HG02642 (cell line): ENCODE data around the gene PPP6R2.
A peak's percentile ranks its signal among the peaks of the same experiment; 100 is the strongest.

Experiments
- ATAC-seq: cut with Tn5 transposase; IDR thresholded peaks from one replicate; pipeline ENCODE4 v1.9.1; 2021; ENCODE audit warnings: mild to moderate bottlenecking; ENCODE audit not compliant: unreplicated experiment, poor library complexity

PPP6R2 gene

DNA sequence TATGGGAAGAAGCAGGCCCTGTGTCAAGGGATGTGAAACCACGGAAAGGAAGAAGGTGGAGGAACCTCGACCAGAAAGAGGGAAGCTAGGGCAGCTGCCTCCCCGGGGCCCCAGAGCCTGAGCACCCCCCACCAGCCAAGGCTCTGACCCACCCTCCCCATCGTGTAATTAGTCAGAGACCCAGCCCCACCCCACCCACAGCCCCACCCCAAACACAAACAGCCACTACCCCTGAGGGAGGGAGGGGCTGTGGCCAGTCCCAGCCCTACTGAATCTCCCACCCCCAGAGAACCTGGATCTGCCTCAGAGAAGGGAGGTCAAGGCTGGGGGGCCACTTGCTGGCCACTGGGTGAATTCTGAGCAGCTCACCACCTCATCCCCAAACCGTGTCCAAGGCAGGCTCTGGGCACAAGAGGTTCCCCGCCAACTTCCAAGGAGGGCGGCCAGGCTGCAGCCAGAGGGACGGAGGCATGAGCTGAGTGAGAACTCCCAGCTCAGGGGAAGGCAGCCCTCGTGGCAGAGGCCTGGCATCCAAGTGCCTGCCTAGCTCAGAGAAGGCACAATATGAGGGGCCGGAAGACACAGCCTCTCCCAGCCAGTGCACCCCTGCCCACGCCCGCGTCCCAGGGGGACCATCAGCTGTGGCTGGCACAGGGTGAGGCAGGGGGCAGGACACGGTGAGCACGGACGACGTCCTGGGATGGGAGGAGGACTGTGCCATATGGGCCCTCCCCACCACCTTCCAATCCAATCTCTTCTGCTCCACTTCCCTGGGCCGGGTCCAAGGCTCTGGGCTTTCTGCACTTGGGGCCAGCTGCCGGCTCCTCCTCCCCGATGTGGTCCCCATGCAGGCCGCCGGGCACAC lies 38.4 kb upstream of the PPP6R2 start:
- ATAC-seq, result no peak

DNA sequence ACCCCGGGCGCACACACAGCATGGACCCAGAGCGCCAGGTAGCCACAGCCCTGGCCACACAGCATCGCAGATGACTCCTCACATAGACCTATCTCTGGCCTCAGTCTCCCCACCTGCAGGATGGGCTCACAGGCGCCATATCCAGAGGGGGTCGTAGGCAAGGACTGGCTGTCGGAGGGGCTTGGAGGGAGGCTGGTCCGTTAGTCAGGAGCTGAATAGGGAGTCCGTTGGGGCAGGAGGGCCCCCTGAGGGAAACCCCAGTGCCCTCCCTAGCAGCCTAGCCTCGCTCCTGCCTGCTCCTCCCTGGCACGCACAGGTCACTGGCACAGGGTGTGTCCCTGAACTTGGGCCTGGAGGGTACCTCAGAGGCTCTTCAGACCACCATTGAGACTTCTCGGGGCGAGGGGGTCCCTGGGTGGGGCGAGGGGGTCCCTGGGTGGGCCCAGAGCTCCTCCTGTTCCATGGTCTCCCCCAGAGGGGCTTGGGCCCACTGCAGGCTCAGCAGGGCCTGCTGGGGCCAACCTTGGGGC lies 37.7 kb upstream of the PPP6R2 start:
- ATAC-seq, result no peak

DNA sequence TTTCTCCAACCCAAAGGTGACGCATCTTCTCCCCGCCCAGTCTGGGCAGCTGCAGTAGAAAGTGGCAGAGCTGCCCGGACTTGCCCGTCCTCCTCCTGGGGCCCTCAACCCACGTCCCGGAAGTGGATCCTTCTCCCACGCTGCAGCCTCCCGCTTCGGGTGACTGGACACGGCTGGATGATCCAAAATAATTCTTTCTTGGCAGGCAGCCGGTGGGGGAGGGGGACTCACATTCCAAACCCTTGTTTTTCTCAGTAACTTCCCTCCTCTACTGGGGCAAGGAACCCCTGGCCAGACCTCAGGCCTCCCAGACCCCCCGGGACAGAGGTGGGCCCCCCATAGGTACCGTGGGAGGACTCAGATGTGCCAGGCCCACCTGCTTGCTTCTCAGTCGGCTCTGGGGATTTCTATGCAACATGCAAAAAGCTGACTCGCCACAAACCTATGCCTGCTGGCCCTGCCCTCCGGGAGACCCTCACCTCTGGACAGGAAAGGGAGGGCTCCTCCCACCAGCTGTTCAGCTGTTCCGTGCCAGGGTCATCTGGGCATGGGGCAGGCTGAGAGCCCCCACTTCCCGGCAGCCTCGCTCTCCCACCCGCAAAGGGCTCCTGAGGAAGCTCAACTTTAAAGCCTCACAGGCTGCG lies 37.1 kb upstream of the PPP6R2 start:
- no peak for ATAC-seq

DNA sequence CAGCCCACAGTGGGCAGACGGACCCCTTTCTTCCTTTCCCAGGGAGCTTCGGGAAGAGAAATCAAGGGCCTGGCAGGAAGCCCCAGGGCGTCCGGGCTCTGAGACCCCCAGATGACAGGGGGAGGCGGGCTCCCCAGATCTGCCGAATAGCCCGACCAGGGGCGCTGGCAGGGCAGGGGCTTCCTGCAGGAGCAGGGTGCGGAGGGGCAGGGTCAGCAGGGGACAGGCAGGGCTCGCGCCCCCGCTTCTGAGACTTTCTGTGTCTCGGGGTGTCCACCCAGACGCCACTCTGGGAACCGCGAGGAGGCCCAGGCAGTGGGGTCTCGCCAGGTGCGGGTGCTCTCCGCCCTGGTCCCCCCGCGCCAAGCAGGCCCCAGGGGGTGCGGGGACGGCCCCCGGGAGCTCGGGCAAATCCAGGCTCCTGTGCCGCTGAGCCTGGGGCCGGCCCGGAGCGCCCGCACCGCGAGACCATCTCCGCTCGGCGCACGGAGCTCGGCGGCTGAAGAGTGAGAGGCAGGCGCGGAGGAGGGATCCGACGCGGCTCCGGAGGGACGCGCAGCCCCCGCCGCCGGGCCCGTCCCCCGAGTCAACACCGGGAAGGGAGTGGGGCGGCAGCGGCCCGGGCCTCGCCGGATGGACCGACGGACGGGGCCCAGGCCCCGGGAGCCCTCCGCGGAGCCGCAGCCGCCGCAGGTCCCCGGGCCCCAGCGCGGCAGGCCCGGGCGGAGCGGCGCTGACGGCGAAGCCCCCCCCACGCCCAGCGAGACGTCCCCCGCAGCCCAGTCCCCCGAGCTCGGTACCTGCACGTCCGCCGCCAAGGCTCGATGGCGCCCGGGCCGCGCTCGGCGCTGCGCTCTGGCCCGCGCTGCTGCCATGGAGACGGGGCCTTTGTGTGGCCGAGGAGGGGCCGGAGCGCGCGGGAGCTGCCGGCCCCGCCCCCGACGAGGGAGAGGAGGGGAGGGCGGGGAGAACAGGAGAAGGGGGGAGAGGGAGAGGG lies 36.1 kb upstream of the PPP6R2 start, which contains the start of gene PLXNB2:
PLXNB2 (minus strand) TSS at position 894 of the 997 bp plus-strand sequence. CDS start 17,062 bp downstream, outside the sequence.
- ATAC-seq, result no peak

DNA sequence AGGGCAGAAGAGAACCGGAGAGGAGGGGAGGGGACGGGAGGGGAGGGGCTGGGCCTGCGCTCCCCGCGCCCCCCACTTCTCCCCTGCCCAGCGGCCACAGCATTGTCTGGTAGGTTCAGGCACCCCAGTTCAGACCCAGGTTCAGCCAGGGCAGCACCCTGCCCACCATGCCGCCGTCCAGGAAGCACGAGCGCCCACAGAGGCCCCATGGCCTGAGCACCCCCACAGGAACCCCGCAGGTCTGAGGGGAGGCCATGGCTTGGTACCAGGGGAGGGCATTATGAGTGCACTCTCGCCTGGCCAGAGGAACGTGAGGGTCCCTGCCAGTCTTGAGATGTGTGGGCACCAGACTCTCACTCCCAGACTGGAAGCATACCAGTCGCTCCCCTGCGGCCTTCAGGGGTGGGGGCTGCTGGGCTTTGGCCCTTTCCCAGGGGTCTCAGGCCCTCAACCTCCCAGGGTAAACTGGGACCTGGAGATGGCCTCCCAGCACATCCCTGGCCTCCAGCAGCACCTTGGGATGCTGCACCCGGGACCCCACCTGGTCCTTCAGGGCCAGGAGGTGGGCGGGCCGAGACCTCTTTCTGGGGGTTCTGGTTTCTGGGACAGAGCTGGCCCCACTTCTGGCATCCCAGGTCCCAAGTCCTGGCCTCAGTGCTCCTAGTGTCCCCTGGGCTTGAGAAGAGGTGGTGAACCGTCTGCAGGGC lies 35.1 kb upstream of the PPP6R2 start:
- no peak for ATAC-seq

DNA sequence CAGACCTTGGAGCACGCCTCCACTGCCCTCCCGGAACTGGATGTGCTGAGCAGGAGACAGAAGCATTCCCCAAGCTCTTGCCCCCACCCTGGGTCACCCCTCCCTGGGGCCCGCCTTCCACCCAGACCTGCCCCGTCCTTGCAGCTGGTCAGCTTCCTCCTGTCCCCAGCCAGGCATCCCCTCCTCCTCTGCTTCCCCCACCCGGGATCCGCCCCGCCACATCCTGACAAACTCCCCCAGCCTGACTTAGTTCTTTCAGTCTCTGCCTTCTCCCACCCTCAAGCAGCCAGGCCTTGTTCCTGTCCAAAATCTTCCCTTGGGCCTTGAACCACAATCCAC lies 34.6 kb upstream of the PPP6R2 start:
- no peak for ATAC-seq

DNA sequence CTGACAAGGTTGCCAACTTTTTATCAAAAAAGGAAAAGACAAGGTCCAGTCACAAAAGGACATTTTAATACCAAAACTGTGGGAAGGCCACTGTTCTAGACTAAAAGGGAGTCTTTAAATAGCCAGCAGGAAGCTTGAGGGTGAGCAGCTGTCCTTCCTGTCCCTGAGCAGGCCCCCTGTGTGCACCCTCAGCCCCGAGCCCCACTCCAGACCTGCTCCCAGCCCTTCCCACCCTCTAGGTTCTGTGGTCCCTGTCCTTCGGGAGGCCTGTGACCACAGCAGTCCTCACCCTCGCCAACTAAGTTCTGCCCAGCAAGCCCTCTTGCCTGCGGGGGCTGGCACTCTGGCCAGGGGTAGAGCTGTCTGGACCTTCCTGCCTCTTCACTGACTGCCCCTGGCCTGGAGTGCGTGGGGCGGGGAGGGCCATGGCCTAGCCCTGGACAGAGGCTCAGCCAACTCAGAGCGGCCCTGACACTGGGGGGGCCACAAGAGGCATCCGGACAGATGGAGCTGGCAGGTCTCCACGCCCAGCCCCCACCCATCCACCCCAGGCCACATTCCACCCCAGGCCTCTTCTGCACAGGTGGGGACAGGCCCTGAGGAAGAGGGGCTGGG lies 34.0 kb upstream of the PPP6R2 start:
- no peak for ATAC-seq

DNA sequence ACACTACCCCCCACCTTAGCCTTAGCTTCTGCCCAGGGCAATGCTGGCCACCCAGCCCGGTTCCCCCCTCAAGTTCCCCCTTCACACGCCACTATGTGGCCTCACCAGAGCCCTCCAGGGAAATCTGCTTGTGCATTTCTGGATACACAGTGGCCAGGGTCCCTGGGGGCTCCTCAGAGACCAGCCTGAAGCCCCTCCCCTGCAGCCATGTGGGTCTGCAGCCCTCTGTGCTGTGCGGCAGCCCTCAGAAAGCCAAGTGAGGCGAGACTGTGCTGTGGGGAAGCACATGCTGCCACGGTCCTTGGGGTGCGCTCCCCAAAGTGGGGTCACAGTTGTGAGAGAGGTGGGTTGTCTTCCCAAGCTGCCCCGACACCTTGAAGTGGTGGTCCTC lies 33.5 kb upstream of the PPP6R2 start:
- ATAC-seq, result no peak

DNA sequence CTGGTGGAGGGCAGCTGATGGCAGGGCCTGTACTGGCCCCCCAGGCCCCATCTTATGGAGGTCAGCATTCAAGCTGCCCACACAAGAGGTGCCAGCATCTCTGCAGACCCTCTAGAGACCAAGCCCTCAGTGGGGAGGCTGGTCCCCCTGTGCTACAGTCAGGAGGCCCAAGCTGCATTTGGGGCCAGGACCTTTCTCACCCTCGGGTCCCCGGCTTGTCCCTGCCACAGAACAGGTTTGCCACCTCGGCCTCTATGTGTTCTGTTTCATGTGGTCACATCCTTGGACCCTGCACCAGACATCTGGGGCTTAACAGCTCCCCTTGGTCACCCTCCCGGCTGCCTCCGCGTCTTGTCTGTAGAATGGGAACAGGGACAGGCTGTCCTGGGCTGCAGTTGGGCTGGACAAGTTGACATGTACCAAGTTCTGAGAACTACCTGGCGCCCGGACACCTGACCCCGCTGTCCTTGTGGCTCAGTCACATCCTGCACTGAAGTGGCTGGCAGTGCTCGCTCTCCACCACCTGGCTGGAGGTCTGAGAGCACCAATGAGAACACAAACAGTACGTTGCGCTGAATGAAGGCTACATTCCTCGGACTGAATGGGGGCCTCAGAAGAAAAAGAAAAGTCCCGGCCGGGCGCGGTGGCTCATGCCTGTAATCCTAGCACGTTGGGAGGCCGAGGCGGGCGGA lies 33.0 kb upstream of the PPP6R2 start:
- ATAC-seq, result no peak

DNA sequence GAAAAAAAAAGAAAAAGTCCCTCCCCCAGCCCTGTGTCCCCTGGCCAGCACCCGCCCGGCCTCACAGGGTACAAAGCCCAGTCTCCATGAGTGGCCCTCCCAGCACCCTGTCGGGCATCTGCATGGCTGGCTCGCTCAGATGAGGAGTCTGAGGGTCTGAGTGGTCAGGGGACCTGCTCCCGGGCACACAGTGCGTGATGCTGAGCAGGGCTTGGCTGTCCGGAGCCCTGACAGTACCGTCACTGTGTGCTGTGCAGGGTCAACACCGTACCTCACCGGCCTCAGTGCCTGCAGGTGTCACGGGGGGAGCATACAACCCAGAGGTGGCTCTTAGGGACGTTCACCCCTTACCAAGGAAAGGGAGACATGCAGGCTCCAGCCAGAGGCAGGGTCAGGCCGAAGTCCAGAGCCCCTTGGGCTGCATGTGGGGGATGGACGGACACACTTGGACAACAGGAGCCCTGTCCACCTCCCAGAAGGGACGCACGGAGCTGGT lies 32.1 kb upstream of the PPP6R2 start:
- ATAC-seq, result no peak

DNA sequence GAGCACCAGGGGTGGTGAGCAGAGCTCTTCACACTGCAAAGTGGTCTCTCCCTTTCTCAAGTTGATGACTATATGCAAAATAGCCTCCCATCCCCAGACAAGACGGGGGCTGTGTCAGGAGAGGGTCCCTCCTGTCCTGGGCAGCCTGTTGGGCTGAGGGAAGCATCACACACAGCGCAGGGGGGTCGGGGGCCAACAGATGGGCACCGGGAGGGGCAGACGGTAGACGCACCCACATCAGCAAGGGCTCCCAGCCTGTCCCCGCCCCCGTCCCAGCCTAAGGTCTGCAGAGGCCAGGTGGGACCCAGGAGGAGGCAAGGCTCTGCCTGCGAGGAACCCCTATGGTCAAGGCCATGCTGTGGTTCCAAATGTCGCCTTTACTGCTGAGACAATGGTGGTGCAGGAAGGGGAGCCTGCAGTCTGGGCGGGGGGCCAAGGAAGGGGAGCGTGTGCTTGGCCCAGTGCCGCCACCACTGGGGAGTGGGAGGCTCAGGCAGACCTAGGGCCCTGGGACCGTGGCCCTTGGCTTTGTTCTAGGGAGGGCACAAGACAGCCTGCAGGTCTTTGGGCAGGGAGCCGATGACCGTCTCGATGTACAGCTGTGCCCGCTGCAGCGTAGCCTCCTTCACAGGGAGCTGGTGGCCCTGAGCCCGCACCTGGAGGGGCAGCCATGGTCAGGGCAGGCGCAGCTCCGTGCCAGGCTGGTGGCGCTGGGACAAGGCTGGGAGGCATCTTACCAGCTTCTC lies 31.3 kb upstream of the PPP6R2 start:
- no peak for ATAC-seq

DNA sequence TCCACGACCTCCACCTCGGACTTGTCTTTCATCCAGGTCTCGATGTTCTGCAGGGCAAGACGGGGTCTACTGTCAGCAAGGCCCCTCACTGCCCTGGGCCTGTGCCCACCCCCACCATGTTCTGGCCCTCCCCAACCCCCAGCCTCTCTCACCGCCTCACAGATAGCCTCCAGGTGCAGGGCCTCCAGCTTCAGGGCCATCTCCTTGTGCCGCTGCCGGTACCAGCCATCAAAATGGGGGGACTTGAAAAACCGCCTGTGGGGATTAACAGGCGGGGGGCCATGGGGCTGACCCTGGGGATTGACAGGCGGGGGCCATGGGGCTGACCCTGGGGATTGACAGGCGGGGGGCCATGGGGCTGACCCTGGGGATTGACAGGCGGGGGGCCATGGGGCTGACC lies 30.8 kb upstream of the PPP6R2 start:
- ATAC-seq, result no peak

DNA sequence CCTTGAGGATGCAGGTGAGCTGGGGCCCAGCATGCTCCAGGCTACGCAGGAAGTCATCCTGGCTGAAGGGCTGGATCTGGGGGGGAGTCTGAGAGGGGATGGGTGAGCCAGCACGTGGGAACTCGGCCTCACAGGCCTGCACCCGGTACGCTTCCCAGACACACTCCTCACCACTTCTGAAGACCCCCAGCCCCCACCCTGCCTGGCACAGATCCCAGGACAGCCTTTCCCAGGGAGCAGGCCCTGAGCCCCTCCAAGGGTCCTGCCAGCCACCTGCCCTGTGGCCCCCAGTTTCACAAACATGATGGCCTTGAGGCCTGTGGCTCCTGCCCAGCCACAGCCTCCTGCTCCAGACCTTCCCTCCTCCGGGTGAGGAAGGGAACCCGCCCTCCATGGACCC lies 30.1 kb upstream of the PPP6R2 start:
- no peak for ATAC-seq

DNA sequence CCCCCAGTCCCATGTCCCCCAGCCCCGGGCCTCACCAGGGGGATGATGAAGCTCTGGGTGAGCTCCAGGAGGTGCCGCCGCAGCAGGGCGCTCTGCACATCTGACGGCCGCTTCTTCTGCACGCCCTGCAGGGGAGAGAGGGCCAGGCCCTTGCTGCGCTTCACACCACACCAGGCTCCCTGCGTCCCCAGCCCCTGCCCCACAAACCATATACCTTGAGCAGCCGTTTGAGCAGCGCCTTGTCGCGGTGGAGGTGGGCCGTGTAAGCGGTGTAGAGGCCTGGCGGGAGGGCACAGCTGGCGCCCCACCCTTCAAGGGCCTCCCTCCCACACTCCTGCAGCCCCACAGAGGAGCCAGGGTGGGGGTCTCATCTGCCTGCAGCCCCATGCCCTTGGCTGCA lies 29.5 kb upstream of the PPP6R2 start:
- ATAC-seq, result no peak

DNA sequence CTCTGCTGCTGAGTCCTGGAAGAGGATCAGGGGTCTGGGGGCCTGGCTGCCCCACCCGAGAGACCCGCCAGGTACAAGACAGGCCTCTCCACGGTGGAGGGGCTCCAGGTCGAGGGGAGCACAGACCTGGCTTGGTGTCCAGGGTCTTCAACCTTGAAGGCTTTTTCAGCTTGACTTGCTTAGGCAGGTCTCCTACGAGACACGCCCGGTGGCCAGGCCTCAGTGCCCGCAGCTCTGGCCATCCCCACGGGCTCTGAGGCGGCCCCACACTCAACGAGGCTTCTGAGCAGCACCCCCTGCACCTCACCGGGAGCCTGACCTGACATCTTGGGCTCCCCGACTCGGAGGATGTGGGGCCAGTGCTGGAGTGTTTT lies 29.1 kb upstream of the PPP6R2 start:
- ATAC-seq, result peak; percentile 9

DNA sequence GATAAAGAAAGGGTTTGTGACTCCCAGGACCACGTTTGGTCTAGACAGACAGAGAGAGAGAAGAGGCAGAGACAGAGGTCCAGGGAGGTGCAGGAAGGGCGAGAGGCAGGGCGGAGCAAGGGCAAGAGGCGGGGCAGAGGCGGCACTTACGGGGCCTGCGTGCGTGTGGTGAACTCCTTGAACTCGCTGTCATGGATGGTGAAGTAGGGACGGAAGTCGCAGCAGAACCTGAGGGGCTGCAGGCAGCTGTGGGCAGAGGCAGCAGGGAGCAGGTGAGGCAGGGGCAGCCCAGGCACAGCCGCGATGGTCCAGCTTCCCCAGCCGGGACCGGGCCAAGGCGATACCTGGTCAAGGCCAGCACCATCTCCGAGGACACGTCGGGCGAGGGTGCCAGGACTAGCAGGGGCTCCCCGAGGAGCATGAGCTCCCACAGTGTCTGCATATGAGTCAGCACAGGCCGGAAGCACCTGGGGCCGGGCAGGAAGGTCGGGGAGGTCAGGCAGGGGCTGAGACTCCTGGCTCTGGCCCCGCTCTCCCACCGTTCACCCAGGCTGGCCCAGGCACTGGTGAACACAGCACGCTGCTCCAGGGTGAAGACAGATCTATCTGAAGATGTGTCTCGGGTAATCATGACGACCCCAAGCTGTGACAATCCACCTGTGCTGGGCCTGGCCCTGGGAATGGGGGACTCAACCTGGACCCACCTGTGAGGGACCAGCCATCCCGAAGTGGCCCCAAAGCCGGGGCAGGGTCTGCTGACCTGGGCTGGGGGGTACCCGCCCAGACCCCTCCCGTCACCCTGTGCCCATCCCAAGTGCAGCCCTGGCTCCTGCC lies 28.5 kb upstream of the PPP6R2 start:
- ATAC-seq, result peak; percentile 76
